ENCODE measurements around the gene TRIM17.
"Not testable (repeated sequence)": the region's sequence is repeated elsewhere in the genome, so short reads cannot be mapped to it uniquely, and the experiment has no call there.

TRIM17 gene

GRCh38 chr1:228448372-228448771 is 31.7 kb upstream of the TRIM17 start:
- DNase-seq (ENCODE audit: low read depth) = no peak

- DNase-seq (ENCODE audit: low read depth) = no peak
Measured at GRCh38 chr1:228446852-228447251, 30.2 kb upstream of the TRIM17 start.

GRCh38 chr1:228445843-228446650 is 29.4 kb upstream of the TRIM17 start:
- DNase-seq (ENCODE audit: low read depth) = no peak

- no peak for DNase-seq (ENCODE audit: low read depth)
Measured at GRCh38 chr1:228445490-228445842, 28.8 kb upstream of the TRIM17 start.

- DNase-seq (ENCODE audit: low read depth) = no peak
Measured at GRCh38 chr1:228443395-228443794, 26.7 kb upstream of the TRIM17 start.

GRCh38 chr1:228440761-228441500 is 24.3 kb upstream of the TRIM17 start:
- DNase-seq (ENCODE audit: low read depth) = no peak

GRCh38 chr1:228438266-228438665 is 21.6 kb upstream of the TRIM17 start:
- no peak for DNase-seq (ENCODE audit: low read depth)

- no peak for DNase-seq (ENCODE audit: low read depth)
Measured at GRCh38 chr1:228437424-228437962, 20.8 kb upstream of the TRIM17 start.

GRCh38 chr1:228434689-228435088 is 18.0 kb upstream of the TRIM17 start:
- no peak for DNase-seq (ENCODE audit: low read depth)

GRCh38 chr1:228433337-228434053 is 16.8 kb upstream of the TRIM17 start:
- DNase-seq (ENCODE audit: low read depth) = not testable (repeated sequence)

GRCh38 chr1:228430243-228430642 is 13.6 kb upstream of the TRIM17 start:
- DNase-seq (ENCODE audit: low read depth) = no peak

- no peak for DNase-seq (ENCODE audit: low read depth)
Measured at GRCh38 chr1:228429698-228430097, 13.0 kb upstream of the TRIM17 start.

- DNase-seq (ENCODE audit: low read depth) = no peak
Measured at GRCh38 chr1:228429007-228429406, 12.3 kb upstream of the TRIM17 start.

GRCh38 chr1:228428412-228428811 is 11.8 kb upstream of the TRIM17 start:
- no peak for DNase-seq (ENCODE audit: low read depth)

- no peak for DNase-seq (ENCODE audit: low read depth)
Measured at GRCh38 chr1:228426518-228427175, 10.0 kb upstream of the TRIM17 start.

GRCh38 chr1:228424685-228425660 is 8.3 kb upstream of the TRIM17 start:
- DNase-seq (ENCODE audit: low read depth) = no peak

- no peak for DNase-seq (ENCODE audit: low read depth)
Measured at GRCh38 chr1:228423404-228424053, 6.9 kb upstream of the TRIM17 start.

- DNase-seq (ENCODE audit: low read depth) = no peak
Measured at GRCh38 chr1:228420968-228421826, 4.5 kb upstream of the TRIM17 start.

- DNase-seq (ENCODE audit: low read depth) = no peak
Measured at GRCh38 chr1:228417483-228418203, 982 bp upstream of the TRIM17 start.
